ENCODE results near the gene HSPA12B. TPM values are rescaled to one million over a fixed set of nuclear protein-coding genes. Genes with fewer than 3 reads are reported as not detected.

HSPA12B gene
- total and polyA plus RNA-seq, 7 donors: 4.0 to 9.7 (median 7.5) TPM

DNA sequence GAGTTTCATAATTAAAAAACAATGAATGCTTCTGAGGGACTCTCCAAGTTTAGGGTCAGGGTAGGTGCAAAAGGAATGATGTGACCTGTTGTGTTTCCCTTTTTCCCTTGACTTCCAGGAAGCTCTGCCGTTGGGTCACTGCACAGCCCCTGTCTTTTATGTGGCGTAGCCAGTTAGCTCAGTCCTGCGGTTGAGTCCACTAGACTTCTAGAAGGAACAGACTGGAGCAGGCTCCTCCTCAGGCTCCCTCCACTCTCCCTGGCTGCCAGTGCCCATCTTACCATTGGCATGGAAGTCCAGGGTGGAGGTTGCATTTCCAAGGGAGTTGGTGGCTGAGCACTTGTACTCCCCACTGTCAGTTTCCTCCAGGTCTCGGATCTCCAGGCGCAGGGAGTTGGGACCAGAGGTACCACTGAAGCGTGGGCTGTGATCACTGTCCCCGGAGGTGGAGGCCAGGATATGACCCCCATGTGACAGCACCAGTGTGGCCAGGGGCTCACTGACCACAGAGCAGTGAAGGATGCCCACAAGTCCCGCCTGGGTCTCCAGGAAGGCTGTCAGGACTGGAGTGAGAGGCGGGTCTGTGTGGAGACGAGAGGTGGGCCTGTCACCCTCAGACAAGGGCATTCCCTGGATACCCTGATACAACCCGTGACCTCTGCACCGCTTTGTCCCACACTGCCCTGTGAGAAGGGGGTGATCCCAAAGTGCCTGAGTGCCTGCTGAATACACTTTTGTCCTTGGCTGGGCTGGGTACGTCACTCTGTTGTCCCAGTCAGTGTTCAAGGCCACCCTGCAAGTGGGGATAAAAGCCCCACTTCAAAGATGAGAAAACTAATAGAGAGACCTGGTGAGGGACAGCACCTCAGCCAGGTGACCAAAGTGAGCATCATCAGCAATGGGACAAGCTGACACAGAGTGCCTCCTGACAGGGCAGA lies 31.2 kb upstream of the HSPA12B start:
- DNase-seq (peak in 1 of 2 donors; percentile 25), ATAC-seq (no peak)
- Histone ChIP-seq H3K4me1 (no peaks in the 10 kb centered on the region), H3K27ac (no peak overlapping the region), H3K27me3 (ENCODE audit: insufficient read depth in 3 of 3, low read length in 2 of 3) (no peaks in the 10 kb centered on the region), H3K4me3 (no peak overlapping the region), H3K9me3 (peaks cover 2% of the 10 kb centered on the region), H3K36me3 (ENCODE audit: insufficient read depth in 1 of 2, low read depth in 1 of 2) (no peaks in the 10 kb centered on the region)
- TF ChIP-seq, protein P1, sequence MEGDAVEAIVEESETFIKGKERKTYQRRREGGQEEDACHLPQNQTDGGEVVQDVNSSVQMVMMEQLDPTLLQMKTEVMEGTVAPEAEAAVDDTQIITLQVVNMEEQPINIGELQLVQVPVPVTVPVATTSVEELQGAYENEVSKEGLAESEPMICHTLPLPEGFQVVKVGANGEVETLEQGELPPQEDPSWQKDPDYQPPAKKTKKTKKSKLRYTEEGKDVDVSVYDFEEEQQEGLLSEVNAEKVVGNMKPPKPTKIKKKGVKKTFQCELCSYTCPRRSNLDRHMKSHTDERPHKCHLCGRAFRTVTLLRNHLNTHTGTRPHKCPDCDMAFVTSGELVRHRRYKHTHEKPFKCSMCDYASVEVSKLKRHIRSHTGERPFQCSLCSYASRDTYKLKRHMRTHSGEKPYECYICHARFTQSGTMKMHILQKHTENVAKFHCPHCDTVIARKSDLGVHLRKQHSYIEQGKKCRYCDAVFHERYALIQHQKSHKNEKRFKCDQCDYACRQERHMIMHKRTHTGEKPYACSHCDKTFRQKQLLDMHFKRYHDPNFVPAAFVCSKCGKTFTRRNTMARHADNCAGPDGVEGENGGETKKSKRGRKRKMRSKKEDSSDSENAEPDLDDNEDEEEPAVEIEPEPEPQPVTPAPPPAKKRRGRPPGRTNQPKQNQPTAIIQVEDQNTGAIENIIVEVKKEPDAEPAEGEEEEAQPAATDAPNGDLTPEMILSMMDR (IDR thresholded peaks at IDR 0.05): no peak
- WGBS, 3 donors: 83 to 93% (median 89%) methylated on average over 11 to 13 of the region's 13 CpGs
- intact Hi-C loops (cut with DNase I): no loop called here

DNA sequence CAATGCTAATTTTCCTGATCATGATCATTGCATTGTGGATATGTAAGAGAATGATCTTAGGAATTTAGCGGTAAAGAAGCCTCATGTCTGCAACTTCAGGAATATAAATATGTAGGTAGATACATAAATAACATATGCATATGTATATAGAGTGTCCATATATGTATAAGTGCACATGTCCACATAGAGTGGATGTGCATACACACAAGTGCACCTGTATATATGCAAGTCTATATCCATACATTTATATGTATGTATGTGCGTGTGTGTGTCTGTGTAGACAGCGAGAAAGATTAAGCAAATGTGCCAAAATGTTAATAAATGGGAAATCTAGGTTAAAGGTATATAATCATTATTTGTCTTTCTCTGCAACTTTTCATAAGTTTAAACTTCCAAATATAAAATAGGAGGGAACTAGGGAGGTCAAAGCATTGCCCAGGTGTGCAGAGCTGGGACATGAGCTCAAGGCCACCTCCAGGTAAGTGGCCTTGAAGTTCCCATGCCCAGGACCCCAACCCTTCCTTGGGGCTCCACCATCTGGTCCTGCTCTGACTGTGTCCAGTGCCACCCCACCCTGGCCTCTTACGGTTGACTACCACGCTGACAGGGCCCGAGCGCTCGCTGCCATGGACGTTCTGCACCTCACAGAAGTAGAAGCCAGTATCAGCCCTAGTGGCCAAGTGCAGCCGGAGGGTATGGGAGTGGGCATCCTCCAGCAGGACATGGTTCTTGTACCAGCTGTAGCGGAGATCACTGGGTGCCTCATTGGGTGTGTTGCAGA lies 29.7 kb upstream of the HSPA12B start:
- TF ChIP-seq, protein P1 (IDR thresholded peaks at IDR 0.05): no peak
- Histone ChIP-seq H3K9me3 (no peaks in the 10 kb centered on the region), H3K4me1 (peaks cover 4% of the 10 kb centered on the region), H3K27ac (no peak overlapping the region), H3K36me3 (ENCODE audit: insufficient read depth in 1 of 2, low read depth in 1 of 2) (no peaks in the 10 kb centered on the region), H3K4me3 (no peak overlapping the region), H3K27me3 (ENCODE audit: insufficient read depth in 3 of 3, low read length in 2 of 3) (no peaks in the 10 kb centered on the region)
- ATAC-seq (no peak), DNase-seq (peak in 1 of 2 donors; percentile 18)
- intact Hi-C loops (cut with DNase I): no loop called here
- 95 to 98% (median 95%) methylated on average over 11 of the region's 11 CpGs for WGBS, 3 donors

DNA sequence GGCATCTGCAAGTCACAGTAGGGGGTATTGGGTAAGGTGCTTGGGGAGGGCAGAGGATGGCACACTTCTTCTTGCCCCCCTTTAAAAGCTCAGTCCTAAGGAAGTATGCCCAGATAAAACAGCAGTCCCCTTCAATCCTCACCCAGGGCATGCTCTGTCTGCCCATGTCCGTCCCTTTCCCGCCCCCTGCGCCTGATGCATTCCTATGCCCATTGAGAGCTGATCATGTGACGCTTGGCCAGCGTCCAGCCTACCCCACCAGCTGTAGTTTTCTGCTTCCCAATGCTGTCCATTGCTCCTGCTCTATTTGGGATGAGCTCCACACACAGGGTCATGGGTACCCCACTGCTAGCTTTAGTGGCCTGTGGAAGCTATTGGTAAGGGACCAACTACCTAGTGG lies 28.4 kb upstream of the HSPA12B start:
- H3K9me3 ChIP-seq: no peaks in the 10 kb centered on the region
- H3K36me3 ChIP-seq (ENCODE audit: insufficient read depth in 1 of 2, low read depth in 1 of 2): no peaks in the 10 kb centered on the region
- 50 to 71% (median 57%) methylated on average over 5 of the region's 5 CpGs for WGBS, 3 donors
- peaks cover 4% of the 10 kb centered on the region for H3K4me1 ChIP-seq
- intact Hi-C loops (cut with DNase I): no loop called here
- DNase-seq: peak in 1 of 2 donors; percentile 26
- H3K27ac ChIP-seq: no peak overlapping the region
- H3K4me3 ChIP-seq: no peak overlapping the region
- H3K27me3 ChIP-seq (ENCODE audit: insufficient read depth in 3 of 3, low read length in 2 of 3): no peaks in the 10 kb centered on the region
- no peak for ATAC-seq
- TF ChIP-seq, protein P1 (IDR thresholded peaks at IDR 0.05): no peak

DNA sequence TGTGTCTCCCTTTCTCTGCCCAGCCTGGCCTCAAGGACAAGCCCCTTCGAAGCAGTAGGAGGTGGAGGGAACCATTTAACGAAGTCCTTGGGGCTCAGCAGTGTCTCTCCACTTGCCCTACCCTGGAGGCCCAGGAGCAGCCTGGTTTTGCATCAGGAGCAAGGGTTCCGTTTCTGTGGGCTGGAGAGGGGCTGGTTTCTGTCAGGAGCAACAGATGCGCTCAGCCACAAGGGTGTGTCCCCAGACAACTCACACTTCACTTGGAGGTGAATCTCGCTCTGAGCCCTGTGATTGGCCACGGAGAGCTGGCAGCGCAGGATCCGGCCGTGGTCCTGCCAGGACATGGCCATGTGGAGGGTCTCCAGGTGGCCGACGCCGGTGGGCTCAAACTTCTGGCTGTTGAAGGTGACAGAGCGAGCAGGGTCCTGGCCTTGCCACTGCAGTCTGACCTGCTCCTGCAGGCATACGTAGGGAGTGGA lies 27.0 kb upstream of the HSPA12B start:
- intact Hi-C loops (cut with DNase I): no loop called here
- Histone ChIP-seq H3K27ac (no peak overlapping the region), H3K36me3 (ENCODE audit: insufficient read depth in 1 of 2, low read depth in 1 of 2) (no peaks in the 10 kb centered on the region), H3K4me3 (no peak overlapping the region), H3K4me1 (peaks cover 4% of the 10 kb centered on the region), H3K9me3 (no peaks in the 10 kb centered on the region), H3K27me3 (ENCODE audit: insufficient read depth in 3 of 3, low read length in 2 of 3) (no peaks in the 10 kb centered on the region)
- WGBS, 3 donors: 81 to 83% (median 82%) methylated on average over 14 of the region's 14 CpGs
- ATAC-seq (no peak), DNase-seq (peak in 1 of 2 donors; percentile 12)
- TF ChIP-seq, protein P1 (IDR thresholded peaks at IDR 0.05): no peak

Measured in psoas muscle (tissue), 8 donors.